ENCODE data around the gene VSTM1. TPM values are rescaled to one million over a fixed set of nuclear protein-coding genes. Genes with fewer than 3 reads are reported as not detected.
A peak's percentile ranks its signal among the peaks of the same experiment; 100 is the strongest.
"Not testable (repeated sequence)": the region's sequence is repeated elsewhere in the genome, so short reads cannot be mapped to it uniquely, and the experiment has no call there.

VSTM1 gene
- 2.2 TPM for total RNA-seq

GRCh38 chr19:54063350-54064116, at the start of gene VSTM1:
Gene VSTM1 (minus strand): TSS chr19:54063897. CDS start chr19:54063777, 120 bp downstream.
- peak in 2 of 3 donors; percentile 18 to 27 for DNase-seq (ENCODE audit: low read depth in 2 of 3, low spot score in 2 of 3)

- no peak for DNase-seq (ENCODE audit: low read depth in 2 of 3, low spot score in 2 of 3)
These were observed 46.0 kb upstream of the VSTM1 start for GRCh38 chr19:54109651-54110050.

- DNase-seq (ENCODE audit: low read depth in 2 of 3, low spot score in 2 of 3), result no peak
These were observed 44.8 kb upstream of the VSTM1 start for GRCh38 chr19:54108496-54108895.

GRCh38 chr19:54107876-54108490, 44.3 kb upstream of the VSTM1 start:
- no peak for DNase-seq (ENCODE audit: low read depth in 2 of 3, low spot score in 2 of 3)

GRCh38 chr19:54106716-54107115, 43.0 kb upstream of the VSTM1 start:
- DNase-seq (ENCODE audit: low read depth in 2 of 3, low spot score in 2 of 3), result no peak

- no peak for DNase-seq (ENCODE audit: low read depth in 2 of 3, low spot score in 2 of 3)
These were observed 42.1 kb upstream of the VSTM1 start for GRCh38 chr19:54105796-54106195.

- no peak for DNase-seq (ENCODE audit: low read depth in 2 of 3, low spot score in 2 of 3)
These were observed 41.5 kb upstream of the VSTM1 start for GRCh38 chr19:54104998-54105715.

- peak; percentile 98 to 100 (median 99) for DNase-seq (ENCODE audit: low read depth in 2 of 3, low spot score in 2 of 3)
These were observed 38.9 kb upstream of the VSTM1 start, which contains the start of gene NDUFA3 for GRCh38 chr19:54102421-54103169. Gene NDUFA3 (plus strand): TSS chr19:54102855. CDS start chr19:54102879, 24 bp downstream.

- DNase-seq (ENCODE audit: low read depth in 2 of 3, low spot score in 2 of 3), result peak in 2 of 3 donors; percentile 37 to 43
These were observed 36.9 kb upstream of the VSTM1 start, which contains the start of gene OSCAR for GRCh38 chr19:54100561-54100960. Gene OSCAR (minus strand): TSS chr19:54100803. CDS start chr19:54100792, 11 bp downstream.

GRCh38 chr19:54099903-54100255, 36.2 kb upstream of the VSTM1 start:
- not testable (repeated sequence) for DNase-seq (ENCODE audit: low read depth in 2 of 3, low spot score in 2 of 3)

- no peak for DNase-seq (ENCODE audit: low read depth in 2 of 3, low spot score in 2 of 3)
These were observed 35.6 kb upstream of the VSTM1 start for GRCh38 chr19:54099190-54099902.

GRCh38 chr19:54096617-54097106, 33.0 kb upstream of the VSTM1 start:
- no peak for DNase-seq (ENCODE audit: low read depth in 2 of 3, low spot score in 2 of 3)

- DNase-seq (ENCODE audit: low read depth in 2 of 3, low spot score in 2 of 3), result peak in 2 of 3 donors; percentile 35 to 57
These were observed 32.3 kb upstream of the VSTM1 start for GRCh38 chr19:54095859-54096616.

- DNase-seq (ENCODE audit: low read depth in 2 of 3, low spot score in 2 of 3), result no peak
These were observed 31.6 kb upstream of the VSTM1 start for GRCh38 chr19:54095136-54095858.

GRCh38 chr19:54094426-54095000, 30.8 kb upstream of the VSTM1 start:
- peak in 2 of 3 donors; percentile 41 to 62 for DNase-seq (ENCODE audit: low read depth in 2 of 3, low spot score in 2 of 3)

- DNase-seq (ENCODE audit: low read depth in 2 of 3, low spot score in 2 of 3), result no peak
These were observed 20.7 kb upstream of the VSTM1 start for GRCh38 chr19:54084410-54084809.

GRCh38 chr19:54081032-54081431, 17.3 kb upstream of the VSTM1 start, which contains the start of gene TARM1:
Gene TARM1 (minus strand): TSS chr19:54081365. CDS start chr19:54081340, 25 bp downstream.
- DNase-seq (ENCODE audit: low read depth in 2 of 3, low spot score in 2 of 3), result no peak

GRCh38 chr19:54077334-54077733, 13.6 kb upstream of the VSTM1 start:
- peak in 1 of 3 donors; percentile 59 for DNase-seq (ENCODE audit: low read depth in 2 of 3, low spot score in 2 of 3)

Measured in hematopoietic multipotent progenitor cell (in vitro differentiated cells).